Naive B cell (primary cell): ENCODE measurements around the gene CELSR1. TPM values are rescaled to one million over a fixed set of nuclear protein-coding genes. Genes with fewer than 3 reads are reported as not detected.
"Not testable (repeated sequence)": the region's sequence is repeated elsewhere in the genome, so short reads cannot be mapped to it uniquely, and the experiment has no call there.

Experiments
- ATAC-seq, 2 donors: fragments of 150-1000 bp; cut with Tn5 transposase; 2 replicates each; pipeline ENCODE4 v1.10.0; 2021; ENCODE audit warnings: low read depth in 2 of 2, mild to moderate bottlenecking in 2 of 2, moderate library complexity in 2 of 2
- DNase-seq: peaks from one replicate; pipeline ENCODE4 v3.0.0; 2022
- H3K27ac Mint-ChIP-seq, 6 donors: one replicate each; pipeline ENCODE4 v1.8.0; 2020 to 2022; ENCODE audit warnings: mild to moderate bottlenecking in 6 of 6, mixed read lengths in 6 of 6, moderate library complexity in 5 of 6, inconsistent platforms in 2 of 6
- H3K27me3 Mint-ChIP-seq, 3 donors: one replicate each; pipeline ENCODE4 v1.8.0; 2021 to 2022; ENCODE audit warnings: mixed read lengths in 3 of 3, mild to moderate bottlenecking in 1 of 3
- H3K36me3 Mint-ChIP-seq, 2 donors: one replicate each; pipeline ENCODE4 v1.8.0; 2020 to 2022; ENCODE audit warnings: mixed read lengths in 2 of 2, inconsistent platforms in 1 of 2, mild to moderate bottlenecking in 1 of 2
- H3K4me1 Mint-ChIP-seq, 3 donors: one replicate each; pipeline ENCODE4 v1.8.0; 2020 to 2022; ENCODE audit warnings: mixed read lengths in 3 of 3, inconsistent platforms in 1 of 3, mild to moderate bottlenecking in 1 of 3, moderate library complexity in 1 of 3
- H3K4me3 Mint-ChIP-seq, 8 donors: one replicate each; pipeline ENCODE4 v1.8.0; 2020 to 2022; ENCODE audit warnings: mild to moderate bottlenecking in 8 of 8, mixed read lengths in 8 of 8, moderate library complexity in 8 of 8, inconsistent platforms in 2 of 8
- H3K9me3 Mint-ChIP-seq, 7 donors: one replicate each; pipeline ENCODE4 v1.8.0; 2020 to 2022; ENCODE audit warnings: mixed read lengths in 7 of 7, mild to moderate bottlenecking in 5 of 7, inconsistent platforms in 2 of 7, moderate library complexity in 1 of 7
- polyA plus RNA-seq, 6 donors: library from polyadenylated mRNA; unstranded; fragments of 300-500 nt; fragmentation: Illumina TruSeq; gene quantifications; one replicate each; pipeline ENCODE4 v1.2.3, GENCODE V29; 2021; ENCODE audit warnings: low read depth in 6 of 6

The CELSR1 gene
- polyA plus RNA-seq, 6 donors from 2014 or later, result 0.94 to 3.9 (median 2.1) TPM

DNA sequence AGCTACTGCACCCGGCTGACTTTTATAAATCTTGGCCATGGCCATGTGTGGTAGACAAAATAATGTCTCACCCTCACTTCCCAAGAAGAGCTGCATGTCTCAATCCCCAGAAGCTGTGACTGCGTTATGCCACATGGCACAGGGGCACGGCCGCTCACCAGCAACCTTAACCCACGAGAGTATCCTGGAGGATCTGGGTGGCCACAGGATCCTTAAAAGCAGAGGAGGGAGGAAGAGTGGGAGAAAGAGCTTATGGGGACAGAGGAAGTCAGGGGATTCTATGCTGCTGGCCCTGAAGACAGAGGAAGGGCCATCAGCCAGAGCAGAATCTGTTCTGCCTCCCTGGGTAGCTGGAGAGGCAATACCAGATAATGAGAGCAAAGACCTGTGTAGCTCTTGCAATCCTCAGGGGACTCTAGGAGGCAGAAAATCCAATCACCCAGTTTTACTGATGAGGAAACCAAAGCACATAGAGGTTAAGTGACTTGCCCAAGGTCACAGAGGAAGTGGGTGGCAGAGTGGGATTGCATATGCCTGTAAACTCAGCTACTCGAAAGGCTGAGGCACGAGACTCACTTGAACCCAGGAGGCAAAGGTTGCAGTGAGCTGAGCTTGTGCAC lies 55.3 kb downstream of the CELSR1 start:
- Mint-ChIP-seq H3K27me3 (peaks cover 0 to 34% (median 25%) of the 10 kb centered on the region in 3 donors), H3K9me3 (peaks cover 0 to 1% (median 0%) of the 10 kb centered on the region in 7 donors), H3K4me1 (peaks cover 0 to 7% (median 0%) of the 10 kb centered on the region in 3 donors), H3K36me3 (no peaks in the 10 kb centered on the region), H3K4me3 (no peak overlapping the region), H3K27ac (no peak overlapping the region)
- DNase-seq (no peak), ATAC-seq (no peak)

DNA sequence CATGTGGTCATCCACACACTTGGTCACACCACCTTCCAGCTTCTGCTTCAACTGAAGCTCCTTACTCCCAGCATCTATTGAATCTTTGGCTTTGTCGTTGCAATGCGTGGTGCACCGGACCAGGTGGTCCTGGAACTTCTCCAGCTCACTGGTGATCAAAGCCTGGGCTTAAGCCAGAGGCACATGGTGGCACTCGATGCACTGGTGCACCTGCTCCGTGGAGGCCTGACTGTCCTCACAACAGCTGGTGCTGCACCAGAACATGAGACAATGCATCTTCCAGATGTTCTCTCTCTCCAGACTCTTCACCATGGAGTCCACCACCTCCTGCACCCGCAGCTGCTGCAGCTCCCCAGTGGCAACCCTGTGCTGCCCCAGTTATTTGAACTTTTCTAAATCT lies 56.0 kb downstream of the CELSR1 start:
- Mint-ChIP-seq H3K9me3 (peaks cover 0 to 2% (median 0%) of the 10 kb centered on the region in 7 donors), H3K27me3 (peaks cover 6 to 34% (median 20%) of the 10 kb centered on the region in 3 donors), H3K4me1 (peaks cover 4 to 13% (median 7%) of the 10 kb centered on the region in 3 donors), H3K27ac (no peak overlapping the region), H3K4me3 (no peak overlapping the region), H3K36me3 (no peaks in the 10 kb centered on the region)
- DNase-seq, result no peak
- ATAC-seq, result no peak

DNA sequence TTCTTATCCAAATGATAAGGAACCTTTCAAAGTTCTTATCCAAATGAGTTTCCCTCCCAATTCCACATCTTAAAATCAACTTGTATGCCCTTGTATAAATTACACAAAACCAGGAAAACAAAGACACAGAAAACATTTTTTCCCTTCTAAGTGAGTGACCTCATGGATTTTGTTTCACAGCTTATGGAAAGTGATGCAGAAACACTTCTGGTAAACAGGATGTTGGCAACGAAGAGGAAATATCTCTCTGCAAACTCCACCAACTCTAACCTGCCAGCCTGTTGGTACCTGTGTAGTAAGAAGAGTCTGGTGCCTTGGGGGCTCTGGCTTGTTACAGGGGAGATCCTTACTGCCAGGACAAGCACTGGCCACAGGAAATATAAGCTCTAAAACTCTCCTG lies 57.0 kb downstream of the CELSR1 start:
- no peak overlapping the region for H3K4me3 Mint-ChIP-seq
- DNase-seq (no peak), ATAC-seq (no peak)
- no peaks in the 10 kb centered on the region for H3K36me3 Mint-ChIP-seq
- peaks cover 7 to 34% (median 20%) of the 10 kb centered on the region in 3 donors for H3K27me3 Mint-ChIP-seq
- peaks cover 5 to 19% (median 8%) of the 10 kb centered on the region in 3 donors for H3K4me1 Mint-ChIP-seq
- peaks cover 0 to 2% (median under 1%) of the 10 kb centered on the region in 7 donors for H3K9me3 Mint-ChIP-seq
- peak overlapping the region in 1 of 6 donors; percentile 47 for H3K27ac Mint-ChIP-seq

DNA sequence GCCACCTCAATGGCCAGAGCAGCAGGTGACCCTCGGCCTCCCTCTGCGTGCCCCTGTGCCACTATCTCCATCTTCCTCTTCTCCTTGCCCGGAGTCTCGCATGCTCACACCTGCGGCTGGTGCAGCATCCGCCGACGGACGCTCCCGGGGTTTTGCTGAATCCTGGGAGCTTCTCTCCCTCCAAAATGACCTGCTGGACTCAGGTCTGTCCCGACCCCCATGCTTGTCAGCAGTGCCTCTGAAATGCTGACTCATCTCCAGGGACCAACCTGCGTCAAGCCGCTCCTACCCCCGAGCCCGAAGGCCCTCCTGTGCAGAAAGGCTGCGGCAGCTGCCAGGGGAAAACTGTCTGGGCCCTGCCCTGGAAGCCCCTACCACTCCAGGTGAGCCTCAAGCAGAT lies 58.4 kb downstream of the CELSR1 start:
- ATAC-seq, result no peak
- H3K4me1 Mint-ChIP-seq, result peaks cover 5 to 19% (median 8%) of the 10 kb centered on the region in 3 donors
- no peaks in the 10 kb centered on the region for H3K36me3 Mint-ChIP-seq
- H3K27me3 Mint-ChIP-seq, result peaks cover 7 to 34% (median 29%) of the 10 kb centered on the region in 3 donors
- no peak overlapping the region for H3K4me3 Mint-ChIP-seq
- peak overlapping the region in 1 of 6 donors; percentile 37 for H3K27ac Mint-ChIP-seq
- peaks cover 0 to 5% (median 2%) of the 10 kb centered on the region in 7 donors for H3K9me3 Mint-ChIP-seq
- no peak for DNase-seq

DNA sequence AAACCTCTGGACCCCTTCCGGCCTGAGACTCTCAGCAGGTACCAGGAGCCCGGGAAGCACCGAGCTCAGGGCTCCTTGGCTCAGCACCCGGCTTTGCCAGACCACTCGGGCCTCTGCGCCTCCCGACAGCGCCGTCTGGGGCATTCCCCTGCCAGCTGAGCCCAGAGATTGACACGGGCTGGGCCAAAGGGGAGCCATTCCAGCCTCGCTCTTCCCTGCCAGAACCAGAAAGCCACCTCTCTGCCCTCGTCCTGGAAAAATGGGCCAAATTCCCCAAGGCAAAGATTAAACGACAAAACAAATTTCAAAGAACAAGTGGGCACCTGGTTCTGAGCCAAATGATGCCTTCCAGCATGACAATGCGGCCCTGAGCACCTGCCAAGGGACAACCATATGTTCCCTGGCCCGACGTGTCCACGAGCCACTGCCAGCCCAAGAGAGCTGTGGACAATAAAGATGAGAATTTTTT lies 59.3 kb downstream of the CELSR1 start:
- Mint-ChIP-seq H3K36me3 (no peaks in the 10 kb centered on the region), H3K27me3 (peaks cover 7 to 40% (median 33%) of the 10 kb centered on the region in 3 donors), H3K4me1 (peaks cover 5 to 19% (median 8%) of the 10 kb centered on the region in 3 donors), H3K9me3 (peaks cover 0 to 5% (median 2%) of the 10 kb centered on the region in 7 donors), H3K4me3 (no peak overlapping the region), H3K27ac (peak overlapping the region in 1 of 6 donors; percentile 26)
- DNase-seq, result no peak
- no peak for ATAC-seq

DNA sequence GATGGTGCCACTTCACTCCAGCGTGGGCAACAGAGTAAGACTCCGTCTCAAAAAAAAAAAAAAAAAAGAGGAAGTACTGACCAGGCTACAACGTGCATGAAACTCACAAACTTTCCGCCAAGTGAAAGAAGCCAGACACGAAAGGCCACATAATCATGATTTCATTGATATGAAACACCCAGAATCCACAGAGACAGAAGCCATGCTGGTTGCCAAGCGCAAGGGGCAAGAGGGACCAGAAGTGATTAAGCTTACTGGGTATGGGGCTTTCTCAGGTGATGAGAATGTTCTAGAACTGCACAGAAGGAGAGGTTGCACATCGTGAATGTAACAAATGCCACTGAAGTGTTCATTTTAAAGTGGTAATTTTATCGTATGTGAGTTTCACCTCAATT lies 60.9 kb downstream of the CELSR1 start:
- no peaks in the 10 kb centered on the region for H3K36me3 Mint-ChIP-seq
- H3K9me3 Mint-ChIP-seq, result peaks cover 0 to 5% (median 2%) of the 10 kb centered on the region in 7 donors
- H3K4me1 Mint-ChIP-seq, result peaks cover 5 to 15% (median 8%) of the 10 kb centered on the region in 3 donors
- peak overlapping the region; percentile 3 to 78 (median 41) for H3K4me3 Mint-ChIP-seq
- peak overlapping the region; percentile 36 to 90 (median 80) for H3K27ac Mint-ChIP-seq
- peaks cover 7 to 45% (median 27%) of the 10 kb centered on the region in 3 donors for H3K27me3 Mint-ChIP-seq
- DNase-seq, result peak; percentile 65
- peak; percentile 91 to 93 for ATAC-seq

DNA sequence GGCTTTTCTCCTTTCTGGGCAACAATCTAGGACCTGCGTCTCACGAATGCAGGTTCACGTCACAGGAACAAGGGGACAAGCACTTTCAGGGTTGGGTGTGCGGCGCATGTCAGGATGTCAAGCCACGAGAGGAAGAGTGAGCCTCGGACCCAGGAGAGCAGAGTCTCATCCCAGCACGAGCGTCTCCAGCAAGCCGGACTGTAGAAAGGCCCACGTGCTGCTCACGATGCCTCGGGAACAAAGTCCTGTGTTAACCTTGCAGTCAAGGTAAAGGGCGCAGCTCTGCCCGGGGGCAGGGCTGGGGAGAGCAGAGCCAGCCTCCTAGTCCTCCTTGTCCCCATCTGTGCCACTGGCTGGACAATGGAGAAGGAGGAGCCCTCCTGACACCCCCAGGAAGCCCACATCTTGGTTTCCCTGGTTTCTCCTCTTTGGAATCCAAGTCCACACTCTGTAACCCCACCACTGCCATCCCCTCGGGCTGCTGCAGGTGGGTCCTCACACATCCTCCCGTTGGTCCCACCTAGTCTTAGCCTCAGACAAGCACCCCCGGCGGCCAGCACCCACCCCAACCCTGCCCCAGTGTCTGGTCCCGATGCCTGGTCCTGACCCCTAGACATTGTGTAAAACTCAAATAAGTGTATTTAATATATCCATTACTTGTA lies 63.4 kb downstream of the CELSR1 start:
- no peak for ATAC-seq
- Mint-ChIP-seq H3K27ac (peak overlapping the region in 1 of 6 donors; percentile 80), H3K4me1 (peaks cover 5 to 15% (median 8%) of the 10 kb centered on the region in 3 donors), H3K9me3 (peaks cover 0 to 5% (median 2%) of the 10 kb centered on the region in 7 donors), H3K27me3 (peaks cover 7 to 29% (median 24%) of the 10 kb centered on the region in 3 donors), H3K36me3 (no peaks in the 10 kb centered on the region), H3K4me3 (no peak overlapping the region)
- DNase-seq, result no peak

DNA sequence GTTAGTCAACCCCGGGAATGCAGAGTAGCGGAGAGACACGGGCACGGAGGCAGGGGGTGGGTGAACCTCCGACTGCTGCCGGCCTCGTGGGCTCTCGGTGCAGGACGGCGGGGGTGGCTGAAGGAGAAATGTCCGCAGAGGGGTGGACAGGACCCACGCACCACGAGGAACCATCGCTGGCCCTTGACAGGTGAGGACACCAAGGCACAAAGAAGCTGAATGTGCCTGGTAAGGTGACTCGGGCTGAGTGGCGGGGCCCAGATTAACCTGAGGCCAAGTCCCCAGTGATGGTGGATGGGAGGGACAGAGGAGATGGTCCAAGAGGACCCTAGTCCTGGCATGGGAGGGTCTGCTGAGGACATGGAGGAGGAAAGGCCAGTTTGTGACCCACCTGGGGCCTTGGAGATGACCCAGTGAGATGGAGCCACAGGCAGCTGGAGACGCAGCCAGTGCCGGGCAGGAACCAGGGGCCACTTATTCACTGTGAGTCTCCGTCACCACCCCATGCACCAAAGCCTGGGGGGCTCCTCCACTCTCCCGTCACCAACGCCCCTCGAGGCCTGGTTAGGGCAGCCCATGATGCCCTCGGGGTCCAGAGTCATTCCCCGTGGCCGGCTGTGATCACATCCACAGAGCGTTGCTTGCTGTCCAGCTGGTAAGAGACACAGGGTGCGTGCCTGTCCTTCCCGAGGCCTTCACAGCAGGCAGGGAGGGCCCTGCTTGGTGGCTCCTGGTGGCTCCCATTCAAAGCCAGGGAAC lies 64.2 kb downstream of the CELSR1 start:
- H3K27ac Mint-ChIP-seq, result no peak overlapping the region
- H3K27me3 Mint-ChIP-seq, result peaks cover 7 to 23% (median 21%) of the 10 kb centered on the region in 3 donors

DNA sequence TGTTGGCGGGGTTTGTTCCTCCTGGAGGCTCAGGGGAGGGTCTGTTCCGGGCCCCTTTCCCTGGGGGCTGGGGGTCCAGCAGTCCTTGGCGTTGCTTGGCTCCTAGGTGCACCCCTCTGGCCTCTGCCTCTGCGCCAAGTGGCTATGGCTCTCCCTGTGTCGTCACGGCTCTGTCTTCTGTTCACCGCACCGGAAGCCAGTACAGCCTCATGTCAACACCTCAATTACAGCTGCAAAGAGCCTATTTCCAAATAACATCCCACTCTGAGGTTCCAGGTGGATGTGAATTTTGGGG lies 64.8 kb downstream of the CELSR1 start:
- no peak overlapping the region for H3K4me3 Mint-ChIP-seq
- peaks cover 7 to 21% (median 21%) of the 10 kb centered on the region in 3 donors for H3K27me3 Mint-ChIP-seq
- H3K4me1 Mint-ChIP-seq, result peaks cover 5 to 15% (median 8%) of the 10 kb centered on the region in 3 donors
- ATAC-seq (no peak), DNase-seq (no peak)
- H3K9me3 Mint-ChIP-seq, result peaks cover 0 to 5% (median 2%) of the 10 kb centered on the region in 7 donors
- H3K36me3 Mint-ChIP-seq, result no peaks in the 10 kb centered on the region
- no peak overlapping the region for H3K27ac Mint-ChIP-seq

More for the DNA sequence above, 64.2 kb downstream of the CELSR1 start:
- peaks cover 0 to 5% (median 2%) of the 10 kb centered on the region in 7 donors for H3K9me3 Mint-ChIP-seq
- ATAC-seq (no peak), DNase-seq (no peak)
- peaks cover 5 to 15% (median 8%) of the 10 kb centered on the region in 3 donors for H3K4me1 Mint-ChIP-seq
- H3K36me3 Mint-ChIP-seq, result no peaks in the 10 kb centered on the region
- H3K4me3 Mint-ChIP-seq, result no peak overlapping the region

DNA sequence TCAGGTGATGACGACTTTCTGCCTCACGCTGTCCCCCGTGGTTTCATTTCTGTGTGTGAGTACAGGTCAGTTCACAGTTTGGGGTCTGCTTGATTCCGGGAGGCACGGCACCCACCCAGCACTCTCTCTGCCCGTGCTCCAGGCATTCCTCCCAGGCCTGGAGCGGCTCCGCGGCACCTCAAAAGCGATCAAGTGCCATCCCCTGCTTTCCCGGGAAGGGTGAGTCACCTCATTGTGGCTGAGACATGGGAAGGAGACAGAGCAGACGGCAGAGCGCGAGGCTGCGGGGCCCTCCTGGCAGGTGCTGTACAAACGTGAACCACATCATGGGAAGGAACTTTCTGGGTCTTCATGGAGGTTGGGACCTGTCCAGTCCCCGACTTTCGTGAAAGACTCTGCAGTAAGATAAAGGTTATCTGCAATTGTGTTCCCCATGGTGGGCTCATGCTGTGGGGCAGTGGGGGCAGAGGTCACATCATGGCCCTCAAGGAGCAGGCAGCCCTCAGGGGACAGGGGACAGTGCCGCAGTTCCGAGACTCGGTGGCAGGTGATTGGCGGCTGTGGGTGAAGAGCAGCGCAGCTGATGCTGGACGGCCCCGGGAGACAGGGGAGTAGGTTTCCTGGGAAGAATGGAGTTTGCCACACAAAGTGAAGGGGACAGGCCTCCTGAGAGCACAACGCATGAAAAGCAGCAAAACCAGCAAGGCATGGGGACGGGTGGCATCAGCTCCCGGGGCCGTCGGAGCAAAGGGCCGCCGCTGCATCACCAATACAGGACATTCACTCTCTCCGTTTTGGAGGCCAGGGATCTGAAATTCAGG lies 65.3 kb downstream of the CELSR1 start:
- H3K36me3 Mint-ChIP-seq, result no peaks in the 10 kb centered on the region
- peak overlapping the region in 1 of 6 donors; percentile 56 for H3K27ac Mint-ChIP-seq
- H3K4me1 Mint-ChIP-seq, result peaks cover 5 to 14% (median 8%) of the 10 kb centered on the region in 3 donors
- peaks cover 7 to 21% (median 21%) of the 10 kb centered on the region in 3 donors for H3K27me3 Mint-ChIP-seq
- peaks cover 0 to 5% (median 2%) of the 10 kb centered on the region in 7 donors for H3K9me3 Mint-ChIP-seq
- H3K4me3 Mint-ChIP-seq, result no peak overlapping the region
- ATAC-seq, result no peak
- DNase-seq, result no peak

DNA sequence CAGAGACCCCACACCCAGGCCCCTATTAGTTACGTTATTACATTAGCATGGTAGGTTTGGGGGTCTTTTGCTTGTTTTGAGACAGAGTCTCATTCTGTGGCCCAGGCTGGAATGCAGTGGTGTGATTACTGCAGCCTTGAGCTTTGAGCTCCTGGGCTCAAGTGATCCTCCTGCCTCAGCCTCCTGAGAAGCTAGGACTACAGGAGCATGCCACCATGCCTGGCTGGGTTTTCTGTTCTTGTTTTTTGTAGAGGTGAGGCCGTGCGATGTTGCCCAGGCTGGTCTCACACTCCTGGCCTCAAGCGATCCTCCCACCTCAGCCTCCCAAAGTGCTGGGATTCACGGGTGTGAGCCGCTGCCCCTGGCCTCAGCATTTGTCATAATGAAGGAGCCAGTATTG lies 66.1 kb downstream of the CELSR1 start:
- H3K4me1 Mint-ChIP-seq, H3K4me3 Mint-ChIP-seq, H3K27ac Mint-ChIP-seq, H3K36me3 Mint-ChIP-seq, DNase-seq, ATAC-seq, H3K9me3 Mint-ChIP-seq: not testable (repeated sequence)
- peaks cover under 1 to 21% (median 21%) of the 10 kb centered on the region in 3 donors for H3K27me3 Mint-ChIP-seq

DNA sequence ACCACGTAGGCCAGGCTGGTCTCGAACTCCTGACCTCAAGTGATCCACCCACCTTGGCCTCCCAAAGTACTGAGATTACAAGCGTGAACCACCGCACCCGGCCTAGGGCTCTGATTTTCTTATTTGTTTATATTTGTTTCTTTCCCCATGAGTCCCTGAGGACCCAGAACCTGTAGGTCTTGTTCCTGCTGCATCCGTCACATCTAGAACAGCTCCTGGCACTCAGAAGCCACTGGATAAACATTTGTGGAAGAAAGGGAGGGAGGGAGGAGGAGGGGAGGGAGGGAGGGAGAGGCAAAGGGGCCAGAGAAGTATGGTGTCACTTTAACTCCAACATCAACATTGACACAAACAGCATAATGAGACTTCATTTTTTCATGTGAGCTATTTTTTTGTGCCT lies 67.7 kb downstream of the CELSR1 start:
- Mint-ChIP-seq H3K27ac (peak overlapping the region in 2 of 6 donors; percentile 15 to 33), H3K27me3 (peaks cover 0 to 32% (median 20%) of the 10 kb centered on the region in 3 donors), H3K9me3 (peaks cover 0 to 1% (median 0%) of the 10 kb centered on the region in 7 donors), H3K36me3 (no peaks in the 10 kb centered on the region), H3K4me3 (no peak overlapping the region), H3K4me1 (peaks cover 0 to 3% (median 2%) of the 10 kb centered on the region in 3 donors)
- ATAC-seq (no peak), DNase-seq (no peak)
